Kidney epithelial cell (primary cell): ENCODE measurements around the gene L3MBTL2. TPM values are rescaled to one million over a fixed set of nuclear protein-coding genes. Genes with fewer than 3 reads are reported as not detected.

Experiments
- DNase-seq: peaks from one replicate; pipeline ENCODE4 v3.0.0-alpha.2; 2010; ENCODE audit warnings: low read depth
- H3K27me3 ChIP-seq: 2 replicates; pipeline ENCODE4 v1.6.0; 2011; ENCODE audit warnings: low read length; ENCODE audit not compliant: control insufficient read depth, insufficient read depth
- H3K36me3 ChIP-seq: 2 replicates; pipeline ENCODE4 v1.5.1; 2011; ENCODE audit warnings: low read length; ENCODE audit not compliant: control insufficient read depth, insufficient read depth
- H3K4me3 ChIP-seq: 2 replicates; pipeline ENCODE4 v1.5.1; 2011; ENCODE audit warnings: low read depth, mild to moderate bottlenecking, control low read depth, low read length
- CTCF ChIP-seq: IDR thresholded peaks from 2 replicates; pipeline ENCODE4 v1.5.1; 2011; ENCODE audit warnings: mild to moderate bottlenecking, moderate library complexity, low read length, control low read depth, inconsistent platforms; ENCODE audit not compliant: insufficient read depth, poor library complexity, severe bottlenecking
- total RNA-seq: library from RNA; depleted of rRNA; stranded (reverse); fragments of >200 nt; gene quantifications from 2 replicates; pipeline ENCODE4 v1.2.3, GENCODE V29; 2015

Gene L3MBTL2
- total RNA-seq, 1 donor from 2014 or later = 28.5 TPM

GRCh38 chr22:41229215-41229614 is 24.1 kb downstream of the L3MBTL2 start:
- peaks cover under 1% of the 10 kb centered on the region for H3K36me3 ChIP-seq
- no peak for TF ChIP-seq CTCF
- no peak for DNase-seq
- no peaks in the 10 kb centered on the region for H3K27me3 ChIP-seq
- H3K4me3 ChIP-seq = no peak overlapping the region

GRCh38 chr22:41229730-41230400 is 24.8 kb downstream of the L3MBTL2 start:
- no peaks in the 10 kb centered on the region for H3K36me3 ChIP-seq
- no peak for TF ChIP-seq CTCF

GRCh38 chr22:41230401-41230785 is 25.3 kb downstream of the L3MBTL2 start:
- H3K27me3 ChIP-seq = no peaks in the 10 kb centered on the region
- TF ChIP-seq CTCF = no peak
- H3K4me3 ChIP-seq = no peak overlapping the region
- no peaks in the 10 kb centered on the region for H3K36me3 ChIP-seq
- DNase-seq = no peak

More at GRCh38 chr22:41229730-41230400, 24.8 kb downstream of the L3MBTL2 start:
- Histone ChIP-seq H3K27me3 (no peaks in the 10 kb centered on the region), H3K4me3 (no peak overlapping the region)
- no peak for DNase-seq

- TF ChIP-seq CTCF = no peak
- no peak for DNase-seq
- Histone ChIP-seq H3K4me3 (no peak overlapping the region), H3K27me3 (no peaks in the 10 kb centered on the region), H3K36me3 (no peaks in the 10 kb centered on the region)
Measured at GRCh38 chr22:41231369-41231768, 26.3 kb downstream of the L3MBTL2 start.

DNA sequence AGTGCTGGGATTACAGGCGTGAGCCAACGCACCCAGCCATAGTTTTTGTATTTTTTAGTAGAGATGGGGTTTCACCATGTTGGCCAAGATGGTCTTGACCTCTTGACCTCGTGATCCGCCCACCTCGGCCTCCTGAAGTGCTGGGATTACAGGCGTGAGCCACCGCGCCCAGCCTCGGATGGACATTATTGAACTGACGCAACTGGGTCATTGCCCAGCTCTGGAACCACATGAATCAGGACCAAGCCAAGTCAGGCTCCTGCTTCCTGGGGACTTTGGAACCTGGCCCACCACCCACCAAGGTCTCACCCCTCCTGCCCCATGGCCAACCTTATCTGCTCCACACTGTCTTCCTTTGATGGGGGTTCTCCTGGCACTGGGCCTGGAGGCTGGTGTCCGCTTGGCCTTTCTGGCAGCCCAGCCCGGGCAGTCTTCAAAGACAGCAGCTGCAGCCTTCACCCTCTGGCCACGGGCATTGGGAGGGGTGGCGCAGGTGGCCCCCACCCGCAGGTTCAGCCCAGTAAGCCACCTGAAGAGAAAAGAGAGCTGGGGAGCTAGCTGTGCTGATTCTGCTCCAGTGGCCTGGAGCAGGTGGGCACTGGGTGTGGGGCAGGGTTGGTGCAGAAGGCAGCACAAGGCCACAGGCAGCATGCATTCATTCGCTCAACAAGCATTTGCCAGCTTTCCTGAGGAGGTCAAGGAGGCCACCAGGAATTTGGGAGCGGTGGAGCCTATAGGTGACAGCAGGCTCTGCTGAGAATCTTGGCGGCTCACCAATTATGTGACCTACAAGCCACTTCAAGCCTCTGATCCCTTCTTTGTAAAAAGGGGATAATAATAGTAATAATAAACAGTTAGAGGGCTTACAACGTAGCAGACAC is 29.9 kb downstream of the L3MBTL2 start:
- Histone ChIP-seq H3K36me3 (no peaks in the 10 kb centered on the region), H3K4me3 (no peak overlapping the region), H3K27me3 (no peaks in the 10 kb centered on the region)
- no peak for DNase-seq
- TF ChIP-seq CTCF = no peak
